ENCODE data around the gene MYPN. TPM values are rescaled to one million over a fixed set of nuclear protein-coding genes. Genes with fewer than 3 reads are reported as not detected.

MYPN gene
- total and polyA plus RNA-seq, 2 experiments from 2014 or later, result not detected

GRCh38 chr10:68233046-68233445 lies 123.8 kb downstream of the MYPN start:
- Histone ChIP-seq H3K4me1 (ENCODE audit: insufficient read depth) (peaks cover 9% of the 10 kb centered on the region), H3F3A (replicated peaks; ENCODE audit: low read depth) (no peaks in the 10 kb centered on the region; the same call in 1 of the 2 replicates), H3K79me2 (replicated peaks; ENCODE audit: insufficient read depth) (no peaks in the 10 kb centered on the region), H2AFZ (no peak overlapping the region), H3K4me2 (no peak overlapping the region), H3K9me2 (ENCODE audit: insufficient read depth) (no peaks in the 10 kb centered on the region), H3K4me3 (no peak overlapping the region), H3K27ac (ENCODE audit: low read depth) (no peak overlapping the region), H3K27me3 (ENCODE audit: insufficient read depth) (peaks cover 40% of the 10 kb centered on the region), H4K20me1 (replicated peaks; ENCODE audit: insufficient read depth) (no peaks in the 10 kb centered on the region), H3K36me3 (ENCODE audit: insufficient read depth) (no peaks in the 10 kb centered on the region)
- H3K27ac Mint-ChIP-seq, result no peak overlapping the region
- peaks cover 9% of the 10 kb centered on the region for H3K4me1 Mint-ChIP-seq
- no peak overlapping the region for H3K4me3 Mint-ChIP-seq
- no peaks in the 10 kb centered on the region for H3K36me3 Mint-ChIP-seq (ENCODE audit: low read depth)
- peaks cover 11% of the 10 kb centered on the region for H3K27me3 Mint-ChIP-seq (ENCODE audit: insufficient read depth, low read depth, poor library complexity)
- TF ChIP-seq ZNF462 (CRISPR knock-in tag; IDR thresholded peaks at IDR 0.05), result no peak
- no peaks in the 10 kb centered on the region for H3K9me3 Mint-ChIP-seq
- DNase-seq (ENCODE audit: low spot score) (no peak), ATAC-seq (no peak)

GRCh38 chr10:68235111-68235510 lies 125.8 kb downstream of the MYPN start:
- Mint-ChIP-seq H3K4me3 (no peak overlapping the region), H3K36me3 (ENCODE audit: low read depth) (no peaks in the 10 kb centered on the region), H3K27ac (no peak overlapping the region), H3K9me3 (no peaks in the 10 kb centered on the region), H3K27me3 (ENCODE audit: insufficient read depth, low read depth, poor library complexity) (peaks cover 11% of the 10 kb centered on the region), H3K4me1 (peaks cover 9% of the 10 kb centered on the region)
- Histone ChIP-seq H3K27me3 (ENCODE audit: insufficient read depth) (peaks cover 34% of the 10 kb centered on the region), H4K20me1 (replicated peaks; ENCODE audit: insufficient read depth) (no peaks in the 10 kb centered on the region), H3K27ac (ENCODE audit: low read depth) (no peak overlapping the region), H3F3A (replicated peaks; ENCODE audit: low read depth) (no peaks in the 10 kb centered on the region; the same call in 1 of the 2 replicates), H3K4me3 (no peak overlapping the region), H3K79me2 (replicated peaks; ENCODE audit: insufficient read depth) (no peaks in the 10 kb centered on the region), H3K4me2 (no peak overlapping the region), H3K36me3 (ENCODE audit: insufficient read depth) (no peaks in the 10 kb centered on the region), H2AFZ (no peak overlapping the region), H3K4me1 (ENCODE audit: insufficient read depth) (peaks cover 9% of the 10 kb centered on the region), H3K9me2 (ENCODE audit: insufficient read depth) (no peaks in the 10 kb centered on the region)
- ATAC-seq, result no peak
- DNase-seq (ENCODE audit: low spot score), result no peak
- TF ChIP-seq ZNF331 (CRISPR knock-in tag; IDR thresholded peaks at IDR 0.05; ENCODE audit: low read depth) (no peak), CTCF (conservative IDR thresholded peaks at IDR 0.05; ENCODE audit: low read depth in 2 of 2) (no peak), NANOG (IDR thresholded peaks at IDR 0.05; ENCODE audit: borderline replicate concordance) (no peak), STAT1 (IDR thresholded peaks at IDR 0.05; ENCODE audit: unreplicated experiment) (no peak)
